Airway epithelial cell (primary cell): ENCODE results near the gene ADGRG7. TPM values are rescaled to one million over a fixed set of nuclear protein-coding genes. Genes with fewer than 3 reads are reported as not detected.

Experiments
- total RNA-seq: library from RNA; depleted of rRNA; stranded (reverse); fragments of >200 nt; gene quantifications from 2 replicates; pipeline ENCODE4 v1.2.3, GENCODE V29; 2015

ADGRG7 gene, protein sequence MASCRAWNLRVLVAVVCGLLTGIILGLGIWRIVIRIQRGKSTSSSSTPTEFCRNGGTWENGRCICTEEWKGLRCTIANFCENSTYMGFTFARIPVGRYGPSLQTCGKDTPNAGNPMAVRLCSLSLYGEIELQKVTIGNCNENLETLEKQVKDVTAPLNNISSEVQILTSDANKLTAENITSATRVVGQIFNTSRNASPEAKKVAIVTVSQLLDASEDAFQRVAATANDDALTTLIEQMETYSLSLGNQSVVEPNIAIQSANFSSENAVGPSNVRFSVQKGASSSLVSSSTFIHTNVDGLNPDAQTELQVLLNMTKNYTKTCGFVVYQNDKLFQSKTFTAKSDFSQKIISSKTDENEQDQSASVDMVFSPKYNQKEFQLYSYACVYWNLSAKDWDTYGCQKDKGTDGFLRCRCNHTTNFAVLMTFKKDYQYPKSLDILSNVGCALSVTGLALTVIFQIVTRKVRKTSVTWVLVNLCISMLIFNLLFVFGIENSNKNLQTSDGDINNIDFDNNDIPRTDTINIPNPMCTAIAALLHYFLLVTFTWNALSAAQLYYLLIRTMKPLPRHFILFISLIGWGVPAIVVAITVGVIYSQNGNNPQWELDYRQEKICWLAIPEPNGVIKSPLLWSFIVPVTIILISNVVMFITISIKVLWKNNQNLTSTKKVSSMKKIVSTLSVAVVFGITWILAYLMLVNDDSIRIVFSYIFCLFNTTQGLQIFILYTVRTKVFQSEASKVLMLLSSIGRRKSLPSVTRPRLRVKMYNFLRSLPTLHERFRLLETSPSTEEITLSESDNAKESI
- total RNA-seq = not detected in 2 replicates

DNA sequence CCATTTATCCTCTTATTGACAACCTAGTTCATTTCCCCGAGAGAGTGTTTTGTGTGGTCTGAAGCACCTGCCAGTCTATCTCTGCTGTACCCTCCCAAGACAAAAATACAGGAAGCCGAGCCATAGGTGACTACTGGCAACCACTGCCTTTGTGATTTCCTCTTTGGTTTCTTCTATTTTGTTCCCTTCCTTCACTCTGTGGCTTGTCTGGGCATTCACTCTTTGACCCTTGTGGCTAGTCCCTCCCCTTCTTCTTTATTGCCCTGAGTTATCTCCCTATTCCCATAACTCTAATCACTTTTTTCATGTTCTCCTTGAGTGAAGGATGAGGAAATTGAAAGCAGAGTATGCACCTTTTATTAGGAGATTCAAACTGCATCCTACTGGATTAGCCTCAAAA lies at the start of gene ADGRG7:
Gene ADGRG7, plus strand, starts transcription at position 297 of the 400 bp plus-strand sequence. CDS start 256 bp downstream, outside the sequence.

DNA sequence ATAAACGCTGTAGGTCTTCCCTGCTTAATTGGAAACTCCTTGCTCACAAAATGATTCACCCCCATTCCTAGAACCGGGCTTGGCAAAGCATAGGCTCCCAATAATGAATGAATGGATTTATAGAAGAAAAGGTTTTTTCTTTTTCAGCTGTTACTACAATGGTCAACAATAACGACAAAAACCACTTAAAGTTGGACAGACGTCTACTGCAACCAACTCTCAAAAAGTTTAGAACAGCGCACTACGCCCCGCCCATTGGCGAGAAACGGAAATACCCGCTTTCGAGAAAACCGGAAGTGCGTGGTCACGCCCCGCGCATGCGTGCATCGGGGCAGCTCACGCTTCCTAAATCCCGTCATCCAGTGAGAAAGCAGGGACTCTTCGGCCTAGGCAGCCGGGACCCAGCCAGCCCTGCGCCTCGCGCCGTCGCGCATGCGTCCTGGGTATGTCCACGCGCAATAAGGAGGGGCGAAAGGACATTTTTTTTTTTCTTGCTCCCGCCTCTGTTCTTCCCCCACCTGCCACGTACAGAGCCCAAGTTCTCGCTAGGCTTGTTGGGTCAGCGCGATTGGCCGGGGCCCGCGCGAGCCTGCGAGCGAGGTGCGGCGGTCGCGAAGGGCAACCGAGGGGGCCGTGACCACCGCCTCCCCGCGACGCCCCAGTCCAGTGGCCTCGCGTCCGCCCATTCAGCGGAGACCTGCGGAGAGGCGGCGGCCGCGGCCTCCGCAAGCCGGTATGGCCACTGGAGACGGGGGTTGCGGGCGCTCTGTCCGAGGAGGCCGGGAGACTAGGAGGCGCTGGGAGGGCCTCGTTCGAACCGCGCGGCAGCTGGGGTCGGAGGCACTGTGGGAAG lies 99.8 kb downstream of the ADGRG7 start, which contains the start of gene TFG:
Gene TFG, plus strand, starts transcription at position 506 of the 853 bp plus-strand sequence. CDS start 4,192 bp downstream, outside the sequence.

Other genes starting within 250 kb of the ADGRG7 start
- gene TOMM70, start 208.5 kb upstream of the ADGRG7 start, total RNA-seq = 38.5 and 39.2 TPM in 2 replicates
- 2.6 and 3.1 TPM in 2 replicates for gene LNP1, start 208.1 kb upstream of the ADGRG7 start, total RNA-seq
- 9.6 and 13.2 TPM in 2 replicates for gene TMEM45A, start 117.0 kb upstream of the ADGRG7 start, total RNA-seq
- 95.8 and 123 TPM in 2 replicates for gene TFG, start 99.9 kb downstream of the ADGRG7 start, total RNA-seq